NOMO-1 (cell line): ENCODE measurements around the gene SPRED3.

Experiments used
- DNase-seq, 2 experiments: peaks; one replicate each; lab custom pipeline; 2025; ENCODE audit not compliant: unreplicated experiment in 2 of 2; lab: John Stamatoyannopoulos, UW

The SPRED3 gene

DNA sequence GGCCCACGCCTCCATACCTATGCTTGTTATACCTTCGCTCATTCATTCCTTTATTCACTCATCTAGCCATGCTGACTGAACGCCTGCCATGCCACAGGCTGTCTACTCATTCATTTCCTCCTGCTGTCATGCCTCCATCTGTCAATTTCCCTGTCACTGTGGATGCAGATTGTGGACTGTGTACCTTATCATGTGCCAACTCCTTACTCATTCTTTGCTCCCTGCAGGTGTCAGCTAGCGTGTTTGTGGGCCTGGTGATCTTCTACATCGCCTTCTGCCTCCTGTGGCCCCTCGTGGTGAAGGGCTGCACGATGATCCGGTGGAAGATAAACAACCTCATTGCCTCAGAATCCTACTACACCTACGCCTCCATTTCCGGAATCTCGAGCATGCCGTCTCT is 18.2 kb upstream of the SPRED3 start:
- DNase-seq: no peak

GRCh38 chr19:38371081-38371480 is 17.4 kb upstream of the SPRED3 start:
- DNase-seq: no peak

DNA sequence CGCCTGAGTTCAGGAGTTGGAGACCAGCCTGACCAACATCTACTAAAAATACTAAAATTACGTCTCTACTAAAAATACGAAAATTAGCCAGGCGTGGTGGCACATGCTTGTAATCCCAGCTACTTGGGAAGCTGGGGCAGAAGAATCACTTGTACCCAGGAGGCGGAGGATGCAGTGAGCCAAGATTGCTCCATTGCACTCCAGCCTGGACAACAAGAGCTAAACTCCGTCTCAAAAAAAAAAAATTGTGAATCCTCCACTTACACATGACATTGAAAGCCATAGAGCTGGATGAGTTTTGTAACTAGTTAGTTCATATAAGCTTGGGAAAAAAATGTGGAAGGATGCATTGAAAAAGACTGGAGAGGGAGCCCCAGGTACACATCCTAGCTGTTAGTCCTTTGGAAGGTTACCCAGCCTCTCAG is 14.6 kb upstream of the SPRED3 start:
- DNase-seq: no peak

DNA sequence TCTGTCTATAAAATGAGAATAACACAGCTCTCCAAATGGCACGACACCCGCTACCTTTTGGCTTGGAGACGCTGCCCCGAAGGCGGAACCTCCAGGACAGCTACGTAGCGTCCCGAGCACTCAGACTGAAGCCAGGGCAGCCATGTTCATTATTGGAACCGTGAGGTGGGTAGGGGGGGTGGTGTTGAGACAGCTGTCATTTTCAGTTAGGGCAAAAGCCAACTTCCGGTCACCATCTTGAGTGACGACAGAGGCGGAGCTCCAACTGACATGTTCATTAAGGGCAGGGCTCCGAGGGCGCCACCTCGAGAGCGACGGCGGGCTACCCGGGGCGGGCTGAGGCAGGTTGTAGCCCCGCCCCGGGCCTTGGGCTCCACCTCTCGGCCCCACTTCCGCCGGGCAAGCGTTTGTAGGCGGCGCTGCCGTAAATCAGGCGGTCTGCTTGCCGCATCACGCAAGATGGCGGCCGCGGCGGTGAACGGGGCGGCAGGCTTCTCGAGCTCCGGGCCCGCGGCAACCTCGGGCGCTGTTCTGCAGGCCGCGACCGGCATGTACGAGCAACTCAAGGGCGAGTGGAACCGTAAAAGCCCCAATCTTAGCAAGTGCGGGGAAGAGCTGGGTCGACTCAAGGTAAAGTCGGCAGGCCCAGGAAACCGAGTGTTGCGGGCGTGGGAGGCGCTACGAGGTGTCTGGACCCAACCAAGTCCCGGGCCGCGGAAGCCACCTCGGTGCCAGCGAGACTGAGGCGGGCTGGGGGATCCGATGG is 14.0 kb upstream of the SPRED3 start, which contains the start of gene PSMD8:
Gene PSMD8, plus strand, starts transcription at position 240 of the 766 bp plus-strand sequence. Its CDS starts 31 bp downstream, at position 271.
- DNase-seq: peak; percentile 99 to 100

DNA sequence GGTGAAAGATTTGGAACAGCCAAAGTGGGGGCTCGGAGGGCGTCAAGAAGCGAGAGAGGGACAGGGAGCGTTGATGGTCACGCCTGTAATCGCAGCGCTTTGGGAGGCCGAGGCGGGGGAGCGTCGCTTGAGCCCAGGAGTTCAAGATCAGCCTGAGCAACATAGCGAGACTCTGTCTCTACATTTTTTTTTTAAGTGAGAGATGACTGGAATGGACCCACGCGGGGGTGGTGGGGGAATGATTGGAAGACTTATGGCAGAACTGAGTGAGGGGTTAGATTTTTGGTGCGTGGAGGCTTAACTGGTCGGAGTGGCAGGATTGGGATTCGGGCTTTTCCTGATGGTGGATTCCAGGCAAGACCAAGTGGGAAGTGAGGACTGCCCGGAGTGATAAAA is 13.4 kb upstream of the SPRED3 start:
- DNase-seq: peak in 1 of 2 experiments; percentile 58

DNA sequence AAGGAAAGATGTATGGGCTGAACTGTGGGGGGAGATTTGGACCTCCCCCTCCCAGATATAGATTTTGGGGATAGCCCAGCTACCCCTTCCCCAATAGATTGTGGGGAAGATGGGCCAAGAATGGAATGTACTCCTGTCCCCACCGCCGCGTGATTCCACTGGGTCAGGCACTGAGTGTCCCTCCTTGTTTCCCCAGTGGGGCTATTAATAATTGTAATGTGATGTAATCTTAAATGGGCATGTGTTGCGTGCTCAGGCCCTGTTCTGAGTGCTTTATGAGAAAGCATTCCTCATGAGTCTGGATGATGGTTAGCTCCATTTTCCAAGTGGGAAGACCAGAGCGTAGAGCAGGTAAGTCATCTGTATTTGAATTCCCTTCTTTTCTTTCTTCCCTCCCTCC is 12.7 kb upstream of the SPRED3 start:
- no peak for DNase-seq

DNA sequence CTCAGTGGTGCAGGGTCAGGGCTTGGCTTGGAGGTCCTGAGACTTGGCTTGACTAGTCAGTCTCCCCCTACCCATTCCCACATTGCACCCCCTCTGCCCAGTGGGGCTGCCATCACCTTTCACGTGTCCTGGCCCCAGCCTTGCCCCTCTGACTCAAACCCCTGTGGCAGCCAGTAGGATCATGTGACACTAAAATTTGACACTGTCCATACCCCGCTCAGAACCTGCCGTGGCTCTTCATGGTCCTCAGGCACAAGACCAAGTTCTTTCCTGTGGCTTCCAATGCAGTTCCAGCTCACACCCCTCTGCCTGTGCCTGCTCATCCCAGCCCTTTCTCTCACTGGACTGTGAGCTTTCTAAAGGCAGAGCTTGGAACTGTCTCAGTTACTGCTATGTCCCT is 11.9 kb upstream of the SPRED3 start:
- no peak for DNase-seq

DNA sequence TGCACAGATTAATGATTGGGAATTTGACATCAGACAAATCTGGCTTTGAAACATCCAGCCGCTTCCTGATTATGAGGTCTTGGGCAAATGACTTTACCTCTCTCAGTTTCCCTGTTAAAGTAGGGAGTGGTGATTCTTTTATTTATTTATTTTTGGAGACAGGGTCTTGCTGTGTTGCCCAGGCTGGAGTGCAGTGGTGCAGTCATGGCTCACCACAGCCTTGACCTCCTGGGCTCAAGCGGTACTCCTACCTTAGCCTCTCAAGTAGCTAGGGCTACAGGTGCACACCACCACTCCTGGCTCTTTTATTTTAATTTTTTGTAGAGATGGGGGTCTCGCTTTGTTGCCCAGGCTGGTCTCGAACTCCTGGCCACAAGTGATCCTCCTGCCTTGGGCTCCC is 11.4 kb upstream of the SPRED3 start:
- DNase-seq: no peak

- DNase-seq: no peak
Measured at GRCh38 chr19:38378866-38379265, 9.6 kb upstream of the SPRED3 start.

- no peak for DNase-seq
Measured at GRCh38 chr19:38381138-38381537, 7.4 kb upstream of the SPRED3 start.

DNA sequence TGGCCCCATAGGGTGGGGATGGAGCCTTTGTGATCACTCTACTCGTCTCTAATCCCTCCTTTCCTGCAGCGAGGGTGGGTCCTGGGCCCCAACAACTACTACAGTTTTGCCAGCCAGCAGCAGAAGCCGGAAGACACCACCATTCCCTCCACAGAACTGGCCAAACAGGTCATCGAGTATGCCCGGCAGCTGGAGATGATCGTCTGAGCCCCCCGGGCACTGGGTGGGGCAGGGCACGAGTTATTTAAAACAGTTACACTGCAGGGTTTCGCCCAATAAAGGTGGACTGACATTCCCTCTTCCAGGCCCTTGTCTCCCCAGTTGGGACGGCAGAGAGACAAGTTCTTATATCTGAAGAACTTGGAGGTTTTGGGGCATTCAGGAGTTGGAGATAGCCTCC is 5.3 kb upstream of the SPRED3 start:
- no peak for DNase-seq

DNA sequence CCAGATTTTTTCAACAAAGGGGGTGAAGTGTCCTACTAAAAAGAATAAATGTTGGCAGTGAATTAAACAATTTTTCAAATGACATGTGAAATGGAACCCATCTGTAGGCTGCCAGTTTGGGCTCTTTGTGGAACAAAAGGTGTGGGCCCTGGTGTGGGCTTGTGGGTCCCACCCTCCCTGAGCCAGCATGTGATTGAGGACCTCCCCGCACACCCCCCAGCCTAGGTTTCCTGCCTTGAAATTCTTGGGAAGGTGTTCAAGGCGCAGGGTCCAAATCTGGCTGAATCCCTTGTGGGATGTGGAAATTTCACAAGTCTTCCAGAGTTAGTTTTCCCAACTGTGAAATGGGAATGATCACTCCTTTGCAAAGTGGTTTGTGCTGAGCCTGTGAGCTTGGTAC is 4.8 kb upstream of the SPRED3 start:
- DNase-seq: no peak

DNA sequence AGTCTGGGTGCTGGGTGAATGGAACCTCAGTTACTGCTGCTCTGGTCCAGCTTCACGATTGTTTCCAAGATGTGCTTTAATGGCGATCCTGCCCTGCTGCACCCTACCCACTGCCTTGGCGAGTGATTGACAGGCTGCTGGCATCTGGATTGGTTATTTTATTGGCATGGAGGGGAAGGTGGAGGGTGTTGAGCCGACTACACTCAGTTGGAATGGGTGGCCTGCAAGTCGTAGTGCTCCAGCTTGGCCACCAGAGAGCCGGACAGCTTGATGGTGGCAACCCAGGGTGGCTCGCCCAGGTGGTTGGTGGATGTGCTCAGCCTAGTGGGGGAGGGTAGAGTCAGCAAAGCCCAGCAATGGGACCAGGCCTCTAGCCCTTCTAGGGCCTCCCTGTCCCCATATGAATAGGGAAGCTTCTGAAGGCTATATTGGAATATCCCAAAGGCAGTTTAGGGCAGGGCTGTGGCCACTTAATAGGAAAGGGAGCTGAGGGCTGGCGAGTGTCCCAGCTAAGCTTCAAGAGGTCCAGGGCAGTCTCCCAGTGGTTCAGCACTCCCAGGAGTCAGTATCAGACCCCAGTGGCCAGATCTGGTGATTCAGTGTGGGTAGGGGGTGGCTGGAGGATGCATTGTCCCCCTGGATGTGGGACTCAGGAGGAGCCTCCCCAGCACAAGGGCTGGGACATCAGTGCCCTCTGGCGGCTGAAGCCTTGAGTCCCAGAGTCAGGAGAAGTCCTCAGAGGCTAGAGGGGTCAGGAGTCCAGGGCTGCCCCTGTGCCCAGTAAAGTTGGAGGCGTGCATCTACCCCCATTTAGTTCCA is 4.1 kb upstream of the SPRED3 start:
- no peak for DNase-seq

GRCh38 chr19:38385057-38385803 is 3.3 kb upstream of the SPRED3 start:
- DNase-seq: no peak

GRCh38 chr19:38385804-38386257 is 2.7 kb upstream of the SPRED3 start:
- no peak for DNase-seq

DNA sequence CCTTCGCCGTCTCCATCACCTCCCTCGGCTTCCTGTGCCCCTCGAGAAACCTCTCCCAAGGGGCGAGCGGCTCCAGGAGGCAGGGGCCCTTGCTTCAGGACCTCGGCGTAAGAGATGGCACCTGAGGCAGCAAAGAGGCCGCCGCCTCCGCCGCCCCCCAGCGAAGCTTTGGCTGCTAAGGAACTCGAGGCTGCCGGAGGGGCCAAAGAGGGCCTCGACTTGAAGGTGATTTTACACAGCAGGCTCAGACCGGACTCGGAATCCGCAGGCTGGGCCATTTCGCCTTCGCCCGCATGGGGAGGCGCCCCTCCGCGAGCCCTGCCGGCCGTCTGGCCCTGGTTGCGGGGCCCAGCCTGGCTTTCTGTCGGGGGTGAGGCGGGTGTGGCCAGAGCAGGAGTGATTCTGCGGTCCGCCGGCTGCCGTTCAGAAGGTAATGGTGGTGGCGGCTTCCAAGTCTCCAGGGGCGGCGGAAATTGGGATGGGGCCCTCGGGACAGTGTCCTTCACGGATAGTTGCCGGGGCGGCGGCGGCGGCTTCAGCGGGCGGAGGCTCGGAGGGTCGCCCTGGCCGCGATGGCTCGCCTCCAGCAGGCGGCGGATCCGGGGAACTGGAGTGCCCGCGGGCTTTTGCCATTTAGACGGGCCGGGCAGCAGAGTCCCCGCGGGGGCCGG is 2.1 kb upstream of the SPRED3 start:
- no peak for DNase-seq

DNA sequence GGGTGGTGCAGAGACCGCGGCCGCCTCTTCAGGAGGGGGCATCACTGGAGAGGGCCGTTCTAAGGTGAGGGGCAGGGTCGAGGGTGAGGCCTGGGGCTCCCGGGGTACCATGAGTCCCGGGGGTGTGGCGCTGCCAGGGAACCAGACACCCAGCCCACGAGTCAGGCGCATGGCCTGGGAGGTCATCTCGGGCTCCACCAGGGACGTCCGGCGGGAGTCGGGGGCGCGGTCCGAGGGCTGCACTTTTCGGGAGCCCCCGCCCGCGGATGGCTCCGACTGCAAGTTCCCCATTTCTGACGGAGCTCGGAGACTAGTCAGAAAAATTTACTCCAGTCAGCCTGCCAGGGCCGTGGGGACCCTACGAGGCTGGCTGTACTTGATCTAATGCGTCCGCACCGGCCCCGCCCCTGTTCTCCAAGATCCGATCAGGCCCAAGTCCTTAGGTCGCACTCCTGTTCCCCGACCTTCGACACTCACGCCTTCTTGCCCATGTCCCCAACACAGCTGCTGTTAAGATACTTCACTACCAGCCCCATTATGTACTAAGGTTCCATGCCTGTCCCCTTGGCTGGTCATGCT is 1.4 kb upstream of the SPRED3 start:
- peak; percentile 41 to 62 for DNase-seq

DNA sequence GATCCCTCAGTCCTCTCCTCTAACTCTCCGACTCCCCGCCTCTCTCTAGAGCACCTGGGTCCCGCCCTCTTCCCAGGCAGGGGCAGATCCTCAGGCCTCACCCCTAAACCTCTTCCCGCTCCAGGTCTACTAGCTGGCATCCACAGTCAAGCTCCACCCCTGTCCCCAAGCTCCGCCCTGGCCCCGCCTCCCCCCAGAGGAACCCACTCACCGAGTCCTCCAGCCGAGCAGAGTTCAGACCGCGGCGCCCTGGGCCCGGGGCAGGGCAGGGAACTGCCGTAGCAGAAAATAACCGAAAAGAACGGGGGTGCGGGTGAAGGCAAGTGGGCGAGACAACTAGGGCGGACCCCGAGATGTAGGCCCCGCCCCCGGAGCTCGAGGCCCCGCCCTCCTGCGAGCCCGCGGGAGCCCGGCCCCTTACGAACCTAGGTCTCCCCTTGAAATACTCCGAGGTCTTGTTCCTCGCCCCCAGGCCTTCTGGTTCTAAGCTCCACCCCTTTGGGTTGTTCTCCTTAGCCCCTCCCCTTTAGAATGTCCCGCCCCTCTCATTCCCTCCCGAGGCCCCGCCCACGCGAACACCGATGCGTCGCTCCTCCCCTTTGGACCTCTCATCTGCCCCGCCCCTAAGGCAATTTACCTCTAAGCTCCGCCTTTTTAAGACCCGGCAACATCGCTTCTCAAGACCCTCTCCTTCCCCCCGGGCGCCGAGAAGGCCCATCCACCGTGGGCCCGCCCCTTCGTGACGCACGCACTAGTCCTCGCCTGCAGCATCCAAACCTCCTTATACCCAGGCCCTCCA is 748 bp upstream of the SPRED3 start, which contains the start of gene GGN:
Gene GGN, minus strand, starts transcription at position 485 of the 799 bp plus-strand sequence. CDS start 773 bp downstream, outside the sequence.
- DNase-seq: peak; percentile 54 to 62
